Amniotic epithelial cell (primary cell): Measurements from ENCODE around the gene MAN1C1.

Source experiments
- DNase-seq: peaks from one replicate; pipeline ENCODE4 v3.0.0-alpha.2; 2010; ENCODE audit warnings: low read depth

Gene MAN1C1

GRCh38 chr1:25616095-25616986, at the start of gene MAN1C1:
MAN1C1 (plus strand) TSS chr1:25616791; CDS start chr1:25617798, 1,007 bp downstream.
- peak; percentile 58 for DNase-seq

- no peak for DNase-seq
Observed at GRCh38 chr1:25567710-25568089, 48.9 kb upstream of the MAN1C1 start.

- peak; percentile 81 for DNase-seq
Observed at GRCh38 chr1:25568090-25568833, 48.3 kb upstream of the MAN1C1 start.

DNA sequence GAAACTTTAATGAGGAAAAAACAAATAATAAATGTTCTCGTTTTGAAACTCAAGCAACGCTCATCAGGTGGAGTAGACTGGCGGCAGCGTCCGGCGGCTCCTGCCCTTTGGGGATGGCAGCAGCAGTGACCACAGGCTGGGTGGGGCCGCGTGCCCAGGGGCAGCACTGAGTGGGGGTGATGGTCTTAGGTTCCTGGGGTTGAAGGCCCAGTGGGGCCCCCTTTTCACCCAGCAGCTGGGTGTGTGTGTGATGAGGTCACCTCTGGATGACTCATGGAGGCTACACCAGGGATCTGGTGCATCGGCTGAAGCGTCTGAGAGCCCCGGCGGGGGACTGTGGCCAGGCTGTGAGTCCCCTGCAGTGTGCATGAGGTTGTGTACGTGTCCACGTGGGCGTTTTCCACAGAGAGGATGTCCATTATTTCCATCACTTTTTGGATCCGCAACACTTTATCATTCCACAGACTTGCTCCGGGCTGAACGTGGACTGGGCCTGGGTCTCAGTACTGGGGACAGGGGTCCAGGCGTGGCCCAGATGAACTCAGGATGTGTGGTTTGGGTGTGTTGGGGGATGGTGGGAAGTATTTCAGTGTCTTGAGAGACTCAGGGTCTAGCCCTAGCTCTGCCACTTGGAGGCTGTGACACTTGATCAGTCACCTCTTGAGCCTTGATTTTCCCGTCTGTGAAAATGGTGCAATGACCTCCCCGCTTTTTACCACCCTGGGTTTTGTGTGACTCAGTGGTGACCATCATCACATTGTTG, 47.6 kb upstream of the MAN1C1 start:
- peak; percentile 81 for DNase-seq

DNA sequence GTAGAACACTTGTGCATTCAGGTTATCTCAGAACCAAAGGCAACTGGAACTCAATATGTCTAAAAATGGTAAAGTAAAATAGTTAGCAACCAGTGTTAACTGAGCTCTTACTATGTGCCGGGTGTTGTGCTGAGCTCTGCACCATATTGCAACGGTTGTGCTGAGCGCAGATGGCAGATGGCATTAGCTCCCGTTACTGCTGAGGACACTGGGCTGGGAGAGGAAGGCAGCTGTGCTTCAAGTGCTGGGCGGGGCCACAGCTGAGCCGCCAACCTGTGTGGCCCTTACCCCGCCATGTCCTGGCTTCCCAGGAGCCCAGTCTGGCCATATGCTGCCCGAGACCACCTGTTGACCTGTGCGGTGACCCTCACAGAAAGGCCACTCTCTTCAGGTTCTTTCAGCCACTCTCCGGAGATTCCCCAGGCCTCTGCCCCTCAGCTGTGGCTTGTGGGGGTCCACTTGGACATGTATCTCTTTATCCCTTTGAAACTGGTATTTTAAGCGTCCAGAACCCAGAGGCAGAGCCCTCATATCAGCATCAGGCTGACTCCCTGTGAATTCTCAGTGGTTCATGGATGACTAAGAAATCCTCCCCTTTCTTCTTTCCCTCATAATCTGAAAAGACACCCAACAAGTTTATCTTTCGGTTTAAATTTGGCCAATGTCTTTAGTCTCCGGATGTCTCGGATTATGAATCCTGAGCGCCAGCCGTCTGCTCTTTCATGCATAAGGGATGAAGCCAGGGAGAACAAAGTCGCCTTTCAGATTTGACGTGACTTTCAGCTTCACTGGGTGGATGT, 46.8 kb upstream of the MAN1C1 start:
- DNase-seq, result peak; percentile 81

- DNase-seq, result no peak
Observed at GRCh38 chr1:25570798-25571521, 45.6 kb upstream of the MAN1C1 start.

DNA sequence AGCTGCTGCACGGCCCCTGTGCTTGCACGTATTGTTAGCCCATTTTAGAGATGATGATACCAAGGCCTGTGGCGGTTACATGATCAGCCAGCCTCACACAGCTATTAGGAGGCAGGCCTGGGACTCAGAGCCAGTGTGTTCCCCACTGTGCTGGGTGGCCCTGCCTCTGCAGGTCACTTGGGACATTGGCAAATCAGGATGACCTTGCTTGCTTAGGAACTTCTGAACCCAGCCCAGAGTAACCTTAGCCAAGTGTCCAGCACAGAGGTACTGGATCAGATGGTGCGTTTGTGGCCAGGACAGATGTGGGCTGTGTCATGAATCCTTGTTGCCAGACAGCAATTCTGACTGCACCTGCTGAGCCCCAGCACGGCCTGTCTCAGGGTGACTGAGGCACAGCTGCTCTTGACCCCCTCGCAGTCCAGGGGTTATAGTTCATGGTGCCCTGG, 45.0 kb upstream of the MAN1C1 start:
- no peak for DNase-seq

DNA sequence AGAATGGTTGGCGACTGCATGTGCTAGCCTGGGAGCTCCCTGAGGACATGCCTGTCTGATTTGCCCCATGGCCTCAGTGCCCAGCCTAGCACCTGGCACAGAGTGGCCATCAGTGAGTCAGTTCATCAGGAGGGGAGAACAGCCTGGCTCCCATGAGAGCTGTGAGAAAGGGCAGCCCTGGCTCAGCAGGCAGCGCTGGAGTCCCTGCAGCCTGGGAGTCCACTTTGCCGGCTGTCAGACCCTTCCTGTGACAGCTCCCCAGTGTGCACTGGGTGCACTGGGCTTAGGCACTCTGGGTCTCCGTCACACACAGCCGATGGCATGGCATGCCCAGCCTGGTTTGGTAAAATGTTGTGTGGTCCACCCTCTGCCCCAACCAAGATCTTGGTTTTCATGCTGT, 44.5 kb upstream of the MAN1C1 start:
- DNase-seq, result no peak

DNA sequence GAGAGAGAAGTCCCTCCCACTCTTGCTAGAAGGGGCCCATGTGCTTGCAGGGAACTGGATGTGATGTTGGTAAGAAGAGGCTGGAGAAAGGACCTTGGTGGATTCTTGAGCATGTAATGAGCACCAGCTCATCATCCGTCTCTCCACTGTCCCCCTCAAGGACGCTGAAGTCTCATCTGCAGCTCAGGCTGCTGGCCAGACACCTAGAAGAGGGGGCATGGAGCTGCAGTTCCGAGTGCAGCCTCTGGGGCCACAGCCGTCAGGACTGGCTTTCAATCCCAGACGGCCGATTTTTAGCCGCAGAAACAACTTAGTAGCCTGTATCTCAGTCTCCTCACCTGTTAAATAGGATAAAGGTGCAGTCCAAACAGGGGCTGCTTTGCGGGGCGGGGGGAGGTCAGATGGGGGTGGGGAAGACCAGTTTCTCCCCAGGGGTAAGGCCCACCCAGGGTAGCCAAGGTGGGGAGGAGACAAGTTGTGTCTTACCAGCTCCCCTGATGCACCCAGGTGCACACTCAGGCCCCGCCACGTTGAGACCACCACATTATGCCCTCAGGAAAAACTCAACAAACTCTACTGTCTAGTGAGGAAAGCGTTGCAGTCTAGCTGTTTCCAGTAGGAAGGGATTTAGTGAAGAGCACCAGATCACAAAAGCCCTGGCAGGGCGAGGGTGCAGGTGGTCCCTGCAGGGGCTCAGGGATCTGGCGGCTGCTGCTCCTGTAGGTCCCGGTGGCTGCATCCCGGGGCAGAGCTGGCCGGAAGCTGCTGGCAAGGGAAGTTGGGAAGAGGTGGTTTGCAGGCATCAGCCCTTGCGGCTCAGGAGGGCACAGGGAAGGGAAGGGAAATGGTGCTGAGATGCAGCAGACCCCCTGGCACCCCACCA, 43.6 kb upstream of the MAN1C1 start:
- peak; percentile 41 for DNase-seq

DNA sequence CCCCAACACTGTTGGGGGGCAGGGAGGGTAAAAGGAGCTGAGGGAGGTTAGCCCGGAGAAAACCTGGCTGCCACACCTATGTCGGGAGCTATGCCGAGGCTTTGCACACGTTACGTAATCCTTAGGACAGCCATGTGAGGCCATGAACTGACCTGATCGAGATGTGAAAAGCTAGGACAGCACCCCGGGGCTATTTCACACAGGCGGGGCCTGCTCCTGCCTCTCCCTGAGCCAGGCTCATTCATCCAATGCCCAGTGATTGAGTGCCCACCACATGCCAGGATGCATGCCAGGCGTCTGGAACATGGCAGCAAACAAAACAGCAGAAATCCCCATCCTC, 43.0 kb upstream of the MAN1C1 start:
- DNase-seq, result no peak

DNA sequence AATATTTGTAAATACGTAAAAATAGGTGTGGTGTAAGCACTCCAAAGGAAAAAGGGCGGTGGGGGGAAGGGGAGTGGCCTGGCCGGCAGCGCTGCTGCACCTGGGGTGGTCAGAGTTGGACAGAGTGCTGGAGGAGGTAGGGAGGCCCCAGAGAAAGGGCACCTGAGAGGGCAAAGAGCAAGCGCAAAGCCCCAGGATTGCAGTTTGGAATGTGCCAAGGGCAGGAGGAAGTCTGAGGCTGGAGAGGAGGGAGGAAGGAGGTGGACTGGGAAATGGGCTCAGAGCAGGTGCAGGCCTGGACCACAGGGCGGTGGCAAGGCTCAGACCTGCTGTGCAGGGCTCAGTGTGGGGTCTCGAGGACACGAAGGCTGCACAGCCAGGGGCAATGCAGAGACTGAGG, 42.6 kb upstream of the MAN1C1 start:
- DNase-seq, result no peak

- DNase-seq, result no peak
Observed at GRCh38 chr1:25575191-25575590, 41.4 kb upstream of the MAN1C1 start.

GRCh38 chr1:25576459-25577133, 40.0 kb upstream of the MAN1C1 start:
- no peak for DNase-seq

DNA sequence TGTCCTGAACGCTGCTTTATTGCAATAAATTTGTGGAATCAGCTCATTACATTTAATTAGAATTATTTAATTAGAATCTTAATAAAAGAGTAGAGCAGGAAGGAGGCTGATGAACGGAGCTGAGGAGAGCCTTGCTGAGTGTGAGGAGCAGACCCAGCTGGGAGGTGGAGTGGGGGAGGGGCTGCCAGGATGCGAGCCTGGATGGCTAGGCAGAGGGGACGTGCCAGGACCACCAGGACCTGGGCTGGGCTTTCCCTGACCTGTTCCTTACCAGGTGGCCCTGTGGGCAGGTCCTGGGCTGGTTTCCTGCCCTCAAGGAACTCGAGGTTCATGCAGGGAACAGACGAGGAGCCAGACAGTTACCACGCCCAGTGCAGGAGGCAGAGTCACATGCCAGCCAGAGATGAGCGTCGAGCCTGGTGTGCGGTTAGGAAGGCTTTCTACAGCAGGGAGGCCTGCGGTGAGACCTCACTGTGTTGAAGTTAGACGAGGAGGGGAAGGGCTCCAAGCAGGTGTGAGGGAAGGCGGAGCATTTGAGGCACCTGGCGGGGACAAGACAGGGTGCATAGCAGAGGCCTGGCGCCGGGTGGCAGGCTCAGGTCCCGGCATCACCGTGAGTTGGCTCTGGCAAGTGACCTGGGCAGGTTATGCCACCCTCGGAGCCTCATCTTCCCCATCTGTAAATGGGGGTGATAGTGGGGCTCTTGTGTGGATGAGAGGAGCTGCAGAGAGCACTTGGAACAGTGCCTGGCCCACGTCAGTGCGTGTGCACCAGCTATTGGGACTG, 39.3 kb upstream of the MAN1C1 start:
- no peak for DNase-seq

- DNase-seq, result no peak
Observed at GRCh38 chr1:25579292-25580252, 37.0 kb upstream of the MAN1C1 start.

GRCh38 chr1:25580927-25581326, 35.7 kb upstream of the MAN1C1 start:
- DNase-seq, result no peak

DNA sequence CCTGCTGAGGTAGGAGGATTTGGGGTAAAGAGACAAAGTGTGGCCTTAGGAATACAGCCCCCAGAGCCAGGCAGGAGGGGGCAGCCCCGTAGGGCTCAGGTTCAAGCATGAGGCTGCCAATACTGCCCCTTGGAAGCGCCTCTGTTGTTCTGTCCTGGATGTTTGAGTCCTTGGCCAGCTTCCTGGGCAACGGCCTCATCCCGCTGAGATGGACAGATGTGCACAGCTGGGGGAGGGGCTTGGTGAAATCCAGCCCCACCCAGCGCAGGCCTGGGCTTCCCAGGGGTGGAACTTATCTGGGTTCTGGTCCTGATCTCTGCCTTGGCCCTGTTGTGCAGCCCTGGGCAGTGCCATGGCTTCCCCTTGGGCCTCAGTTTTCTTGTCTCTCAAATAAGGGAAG, 34.8 kb upstream of the MAN1C1 start:
- no peak for DNase-seq
